Tibial artery (tissue), 4 donors: ENCODE measurements around the gene CCNL2.

Experiments
- DNase-seq, 2 donors: peaks; one replicate each; pipeline ENCODE4 v3.0.0-alpha.2; 2019
- H3K27ac ChIP-seq, 2 donors: fragments of 200-600 bp; sonication (generic) in 1 of 2; 1 replicate in 1 of 2; 2 replicates in 1 of 2; pipeline ENCODE4 v1.5.1; 2018 to 2019; ENCODE audit warnings: mild to moderate bottlenecking in 1 of 2
- H3K27me3 ChIP-seq, 2 donors: fragments of 200-600 bp; sonication (generic) in 1 of 2; one replicate each; pipeline versions ENCODE4 v1.5.1 to v1.6.0; 2016 to 2019
- H3K36me3 ChIP-seq, 3 donors: fragments of 200-600 bp; sonication (generic) in 2 of 3; one replicate each; pipeline ENCODE4 v1.5.1; 2016 to 2019; ENCODE audit warnings: mild to moderate bottlenecking in 2 of 3
- H3K4me1 ChIP-seq, 4 donors: fragments of 200-600 bp; sonication (generic) in 2 of 4; 1 replicate in 3 of 4; 2 replicates in 1 of 4; pipeline ENCODE4 v1.5.1; 2016 to 2019
- H3K4me3 ChIP-seq, 2 donors: fragments of 200-600 bp; sonication (generic) in 1 of 2; 1 replicate in 1 of 2; 2 replicates in 1 of 2; pipeline ENCODE4 v1.5.1; 2018 to 2019; ENCODE audit warnings: mild to moderate bottlenecking in 2 of 2
- H3K9me3 ChIP-seq, 3 donors: fragments of 200-600 bp; sonication (generic) in 1 of 3; one replicate each; pipeline ENCODE4 v1.5.1; 2016 to 2019
- CTCF ChIP-seq, 2 experiments: fragments of 200-600 bp in 1 of 2; fragments of 450-650 bp in 1 of 2; IDR thresholded peaks; one replicate each; pipeline ENCODE4 v1.5.1; 2017 to 2019; ENCODE audit warnings: antibody characterized with exemption in 2 of 2, mild to moderate bottlenecking in 1 of 2, moderate library complexity in 1 of 2
- intact Hi-C: fragments of 100-400 bp; cut with DNase I; formaldehyde crosslinking; loops from one replicate; pipeline ENCODE4 v1.15.0; 2023; ENCODE audit warnings: low total_unique reads

Gene CCNL2

DNA sequence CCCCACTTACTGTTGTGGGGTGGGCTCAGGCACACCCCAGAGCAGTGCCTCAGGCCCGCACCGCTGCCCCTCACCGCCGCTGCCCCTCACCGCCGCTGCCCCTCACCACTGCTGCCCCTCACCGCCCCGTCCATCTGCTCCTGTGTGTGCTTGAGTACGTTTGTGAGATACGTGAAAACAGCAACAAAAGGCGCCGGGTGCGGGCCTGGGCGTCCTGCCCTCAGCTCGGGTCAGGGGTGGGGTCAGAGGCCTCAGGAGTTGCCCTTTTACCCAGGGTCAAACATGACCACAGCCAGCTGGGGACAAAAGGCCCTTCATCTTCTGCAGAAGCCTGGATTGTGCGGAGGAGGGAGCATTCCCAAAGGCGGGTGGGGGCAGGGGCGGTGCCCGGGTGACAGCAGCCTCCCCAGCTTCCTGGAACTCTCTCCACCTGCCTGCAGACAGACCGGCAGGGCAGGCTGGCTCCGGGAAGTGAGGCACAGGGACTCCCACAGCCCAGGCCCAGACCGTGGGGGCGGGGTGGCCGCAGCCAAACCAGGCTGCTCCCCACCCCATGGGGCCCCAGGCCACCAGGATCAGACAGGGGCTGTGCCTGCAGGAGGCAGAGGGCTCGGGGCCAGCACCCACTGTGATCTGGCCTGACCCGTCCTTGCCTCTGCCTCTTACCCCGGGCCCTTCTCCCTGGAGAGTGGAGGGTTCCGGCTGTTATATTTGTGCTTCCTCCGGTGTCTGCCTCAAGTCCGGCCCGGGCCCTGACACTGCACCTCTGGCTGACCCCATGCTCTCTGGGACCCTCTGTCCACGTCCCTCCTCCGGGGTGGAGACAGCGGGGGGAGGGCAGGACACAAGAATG lies 34.0 kb upstream of the CCNL2 start:
- H3K36me3 ChIP-seq: no peaks in the 10 kb centered on the region
- peaks cover 4 to 86% (median 60%) of the 10 kb centered on the region in 4 donors for H3K4me1 ChIP-seq
- H3K27me3 ChIP-seq: peaks cover 0 to 28% of the 10 kb centered on the region in 2 donors
- TF ChIP-seq CTCF (IDR thresholded peaks at IDR 0.05): no peak
- peak; percentile 38 to 75 for DNase-seq
- intact Hi-C loops: no loop called here
- H3K27ac ChIP-seq: peak overlapping the region; percentile 74 to 81
- no peaks in the 10 kb centered on the region for H3K9me3 ChIP-seq
- no peak overlapping the region for H3K4me3 ChIP-seq

- peaks cover 4 to 84% (median 64%) of the 10 kb centered on the region in 4 donors for H3K4me1 ChIP-seq
- peaks cover 0 to 27% of the 10 kb centered on the region in 2 donors for H3K27me3 ChIP-seq
- peak overlapping the region; percentile 74 to 81 for H3K27ac ChIP-seq
- H3K36me3 ChIP-seq: no peaks in the 10 kb centered on the region
- intact Hi-C loops: no loop called here
- H3K9me3 ChIP-seq: no peaks in the 10 kb centered on the region
- TF ChIP-seq CTCF (IDR thresholded peaks at IDR 0.05): no peak
- DNase-seq: no peak
- H3K4me3 ChIP-seq: no peak overlapping the region
Observed at GRCh38 chr1:1432274-1432950, 33.3 kb upstream of the CCNL2 start.

- Histone ChIP-seq H3K36me3 (no peaks in the 10 kb centered on the region), H3K4me3 (no peak overlapping the region), H3K9me3 (no peaks in the 10 kb centered on the region), H3K4me1 (peaks cover 4 to 79% (median 65%) of the 10 kb centered on the region in 4 donors), H3K27me3 (peaks cover 0 to 26% of the 10 kb centered on the region in 2 donors), H3K27ac (peak overlapping the region; percentile 74 to 81)
- TF ChIP-seq CTCF (IDR thresholded peaks at IDR 0.05): no peak
- intact Hi-C loops: no loop called here
- peak; percentile 57 to 85 for DNase-seq
Observed at GRCh38 chr1:1431845-1432273, 32.7 kb upstream of the CCNL2 start.

GRCh38 chr1:1430992-1431844 lies 32.1 kb upstream of the CCNL2 start:
- peaks cover 0 to 26% of the 10 kb centered on the region in 2 donors for H3K27me3 ChIP-seq
- no peak for DNase-seq
- no peaks in the 10 kb centered on the region for H3K36me3 ChIP-seq
- H3K4me1 ChIP-seq: peaks cover 4 to 73% (median 60%) of the 10 kb centered on the region in 4 donors
- H3K9me3 ChIP-seq: no peaks in the 10 kb centered on the region
- intact Hi-C loops: no loop called here
- TF ChIP-seq CTCF (IDR thresholded peaks at IDR 0.05): no peak
- peak overlapping the region in 1 of 2 donors; percentile 25 for H3K4me3 ChIP-seq
- peak overlapping the region; percentile 74 to 81 for H3K27ac ChIP-seq
